GM12875 (cell line): ENCODE results near the gene MLKL.

ENCODE experiments used
- H3K4me3 ChIP-seq: one replicate; pipeline ENCODE4 v1.5.1; 2011; ENCODE audit warnings: low read depth, low read length, control low read depth
- TF ChIP-seq, protein P1 (sequence below): IDR thresholded peaks from 2 replicates; pipeline ENCODE4 v1.5.1; 2011; ENCODE audit warnings: low read depth, mild to moderate bottlenecking, control low read depth, inconsistent platforms, low read length, moderate library complexity, borderline replicate concordance; ENCODE audit not compliant: insufficient read depth

MLKL gene

DNA sequence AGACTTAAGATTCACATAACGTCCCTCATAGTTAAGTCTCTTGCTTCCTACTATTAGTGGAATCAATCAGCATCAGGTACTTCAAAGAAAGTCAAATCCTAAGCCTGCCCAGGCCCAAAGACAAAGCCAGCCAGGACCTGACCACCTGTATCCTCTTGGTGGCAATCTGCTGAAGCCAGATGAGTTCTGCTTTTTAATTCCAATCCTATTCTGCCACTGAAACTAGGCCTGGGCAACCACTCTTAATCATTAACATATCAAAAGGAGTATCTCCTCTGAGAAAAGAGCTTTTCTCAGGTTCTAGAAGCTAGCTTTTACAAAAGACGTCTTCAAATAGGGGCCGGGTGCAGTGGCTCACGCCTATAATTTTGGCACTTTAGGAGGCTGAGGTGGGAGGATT is 78.7 kb downstream of the MLKL start:
- no peak overlapping the region for H3K4me3 ChIP-seq
- TF ChIP-seq, protein P1, sequence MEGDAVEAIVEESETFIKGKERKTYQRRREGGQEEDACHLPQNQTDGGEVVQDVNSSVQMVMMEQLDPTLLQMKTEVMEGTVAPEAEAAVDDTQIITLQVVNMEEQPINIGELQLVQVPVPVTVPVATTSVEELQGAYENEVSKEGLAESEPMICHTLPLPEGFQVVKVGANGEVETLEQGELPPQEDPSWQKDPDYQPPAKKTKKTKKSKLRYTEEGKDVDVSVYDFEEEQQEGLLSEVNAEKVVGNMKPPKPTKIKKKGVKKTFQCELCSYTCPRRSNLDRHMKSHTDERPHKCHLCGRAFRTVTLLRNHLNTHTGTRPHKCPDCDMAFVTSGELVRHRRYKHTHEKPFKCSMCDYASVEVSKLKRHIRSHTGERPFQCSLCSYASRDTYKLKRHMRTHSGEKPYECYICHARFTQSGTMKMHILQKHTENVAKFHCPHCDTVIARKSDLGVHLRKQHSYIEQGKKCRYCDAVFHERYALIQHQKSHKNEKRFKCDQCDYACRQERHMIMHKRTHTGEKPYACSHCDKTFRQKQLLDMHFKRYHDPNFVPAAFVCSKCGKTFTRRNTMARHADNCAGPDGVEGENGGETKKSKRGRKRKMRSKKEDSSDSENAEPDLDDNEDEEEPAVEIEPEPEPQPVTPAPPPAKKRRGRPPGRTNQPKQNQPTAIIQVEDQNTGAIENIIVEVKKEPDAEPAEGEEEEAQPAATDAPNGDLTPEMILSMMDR = no peak
